Chondrocyte (in vitro differentiated cells): ENCODE data around the gene RAP1GDS1. TPM values are rescaled to one million over a fixed set of nuclear protein-coding genes. Genes with fewer than 3 reads are reported as not detected.

Experiments
- DNase-seq: peaks from one replicate; pipeline ENCODE4 v3.0.0; 2021; ENCODE audit warnings: mixed read lengths, low spot score
- H3K27ac Mint-ChIP-seq: one replicate; pipeline ENCODE4 v1.8.0; 2021; ENCODE audit warnings: mild to moderate bottlenecking, moderate library complexity, mixed read lengths; ENCODE audit not compliant: unreplicated experiment
- H3K27me3 Mint-ChIP-seq: 2 replicates; pipeline ENCODE4 v1.8.0; 2021; ENCODE audit warnings: low read depth, mixed read lengths
- H3K36me3 Mint-ChIP-seq: 2 replicates; pipeline ENCODE4 v1.8.0; 2021; ENCODE audit warnings: low read depth, mixed read lengths
- H3K4me1 Mint-ChIP-seq: 2 replicates; pipeline ENCODE4 v1.8.0; 2021; ENCODE audit warnings: low read depth, mild to moderate bottlenecking, mixed read lengths
- H3K4me3 Mint-ChIP-seq: one replicate; pipeline ENCODE4 v1.8.0; 2021; ENCODE audit warnings: mild to moderate bottlenecking, moderate library complexity, mixed read lengths; ENCODE audit not compliant: unreplicated experiment
- H3K9me3 Mint-ChIP-seq: 2 replicates; pipeline ENCODE4 v1.8.0; 2021; ENCODE audit warnings: low read depth, mixed read lengths
- CTCF ChIP-seq: fragments of 200-600 bp; sonication (generic); IDR thresholded peaks from 2 replicates; pipeline ENCODE4 v1.5.0; 2021; ENCODE audit warnings: antibody characterized with exemption, mild to moderate bottlenecking, moderate library complexity
- total RNA-seq: library from RNA; stranded (reverse); gene quantifications from 3 replicates; pipeline ENCODE4 v1.2.1, GENCODE V29; 2021

The RAP1GDS1 gene
- total RNA-seq, 1 donor from 2014 or later: 89.5 TPM

DNA sequence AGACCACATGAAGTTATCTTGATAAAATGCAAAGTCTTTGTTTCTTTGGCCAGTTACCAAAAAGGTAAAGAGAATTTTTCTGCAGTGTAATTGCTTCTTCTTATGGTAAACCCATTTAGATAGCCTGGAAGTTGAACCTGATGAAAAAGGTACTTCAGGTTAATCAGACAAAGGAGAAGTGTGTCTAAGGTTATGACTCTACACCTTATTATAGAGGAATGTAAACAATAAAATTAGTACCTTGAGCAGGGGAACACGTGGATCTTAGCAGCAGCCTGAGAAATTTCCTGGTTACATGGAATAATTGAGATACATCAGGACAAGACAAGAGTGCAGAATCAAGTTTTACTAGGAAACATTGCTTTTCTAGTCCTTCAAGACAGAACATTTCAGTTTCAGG is 70.8 kb downstream of the RAP1GDS1 start:
- Mint-ChIP-seq H3K9me3 (peaks cover 10% of the 10 kb centered on the region), H3K4me1 (peaks cover 15% of the 10 kb centered on the region), H3K27me3 (no peaks in the 10 kb centered on the region), H3K36me3 (peaks cover 3% of the 10 kb centered on the region), H3K4me3 (no peak overlapping the region), H3K27ac (no peak overlapping the region)
- TF ChIP-seq CTCF: no peak
- DNase-seq: no peak

DNA sequence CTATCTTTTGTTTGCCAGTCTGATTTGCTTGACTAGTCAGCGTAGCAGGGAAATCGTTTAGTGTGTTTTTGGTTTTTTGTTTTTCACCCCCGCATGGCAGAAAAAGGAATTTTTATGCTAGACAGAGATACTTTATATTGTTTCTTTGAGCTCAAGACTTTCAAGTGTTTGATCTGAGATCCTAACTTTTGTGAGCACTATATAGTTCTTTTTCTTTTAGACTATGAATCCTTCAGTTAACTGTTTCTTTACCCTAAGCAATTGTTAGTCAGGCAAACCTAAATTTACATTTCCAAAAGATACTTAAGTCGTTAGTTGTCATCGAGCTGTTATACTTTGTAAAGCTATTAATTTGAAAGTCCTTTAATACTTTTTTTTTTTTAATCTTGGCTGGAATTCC is 73.3 kb downstream of the RAP1GDS1 start:
- Mint-ChIP-seq H3K9me3 (peaks cover 10% of the 10 kb centered on the region), H3K4me1 (peaks cover 17% of the 10 kb centered on the region), H3K27me3 (no peaks in the 10 kb centered on the region), H3K4me3 (no peak overlapping the region), H3K27ac (no peak overlapping the region), H3K36me3 (peaks cover 1% of the 10 kb centered on the region)
- no peak for TF ChIP-seq CTCF
- no peak for DNase-seq

DNA sequence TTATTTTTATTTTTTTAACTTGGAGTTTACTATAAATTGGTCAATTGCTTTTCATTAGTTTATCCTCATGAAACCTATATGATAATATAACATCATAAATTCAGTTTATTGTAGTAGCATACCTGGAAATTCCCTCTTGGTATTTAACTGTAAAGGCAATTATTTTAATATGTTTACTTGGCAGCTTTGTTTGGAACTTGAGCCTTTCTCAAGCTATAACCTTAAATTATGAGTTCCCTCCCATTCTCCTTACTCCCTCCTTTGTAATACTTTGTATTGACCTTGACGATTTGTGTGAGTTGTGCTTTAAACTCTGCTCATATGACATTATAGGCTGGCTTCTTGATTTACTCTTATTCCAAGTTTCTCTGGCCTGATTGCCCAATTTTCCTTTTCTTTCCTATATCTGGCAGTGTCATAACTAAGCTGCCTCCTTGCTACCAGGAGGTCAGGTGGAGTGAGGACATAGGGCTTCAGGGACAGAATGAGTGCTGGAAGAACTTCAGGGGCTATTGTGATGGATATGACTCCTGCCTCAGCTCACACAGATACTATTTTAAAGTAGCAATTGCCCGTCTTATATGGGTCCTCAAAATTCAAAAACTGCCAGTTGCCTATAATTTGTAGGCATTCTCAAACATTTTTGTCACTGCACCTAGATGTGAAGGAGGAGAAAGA is 77.7 kb downstream of the RAP1GDS1 start:
- H3K27me3 Mint-ChIP-seq: no peaks in the 10 kb centered on the region
- TF ChIP-seq CTCF: no peak
- DNase-seq: no peak
- H3K36me3 Mint-ChIP-seq: no peaks in the 10 kb centered on the region
- H3K4me3 Mint-ChIP-seq: no peak overlapping the region
- no peak overlapping the region for H3K27ac Mint-ChIP-seq
- H3K9me3 Mint-ChIP-seq: peaks cover 4% of the 10 kb centered on the region
- H3K4me1 Mint-ChIP-seq: peaks cover 33% of the 10 kb centered on the region

DNA sequence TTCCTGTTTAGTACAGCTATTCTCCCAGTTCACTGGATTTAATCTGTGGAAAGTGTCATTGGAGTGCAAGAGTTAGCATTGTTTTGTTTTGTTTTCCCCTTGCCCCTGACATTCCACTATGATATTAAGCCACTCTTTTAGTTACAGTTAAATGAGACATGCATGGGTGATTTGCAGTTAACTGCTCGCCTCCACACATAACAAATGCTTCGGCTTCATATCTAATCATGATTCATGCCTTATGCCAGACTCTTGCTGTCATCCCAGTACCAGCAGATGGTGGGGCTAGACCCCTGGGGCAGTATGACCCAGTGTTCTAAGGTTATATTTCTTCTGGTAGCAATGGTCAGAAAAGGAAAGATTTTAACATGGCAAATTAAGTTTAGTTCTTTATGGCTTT is 80.1 kb downstream of the RAP1GDS1 start:
- Mint-ChIP-seq H3K4me3 (no peak overlapping the region), H3K4me1 (peaks cover 27% of the 10 kb centered on the region), H3K27me3 (no peaks in the 10 kb centered on the region), H3K36me3 (no peaks in the 10 kb centered on the region), H3K27ac (peak overlapping the region; percentile 50), H3K9me3 (no peaks in the 10 kb centered on the region)
- TF ChIP-seq CTCF: peak; percentile 28
- no peak for DNase-seq

GRCh38 chr4:98343626-98344025 is 82.4 kb downstream of the RAP1GDS1 start:
- Mint-ChIP-seq H3K27me3 (no peaks in the 10 kb centered on the region), H3K9me3 (peaks cover 2% of the 10 kb centered on the region), H3K4me1 (peaks cover 18% of the 10 kb centered on the region), H3K4me3 (no peak overlapping the region), H3K36me3 (peaks cover 4% of the 10 kb centered on the region), H3K27ac (no peak overlapping the region)
- no peak for TF ChIP-seq CTCF
- no peak for DNase-seq
